Activated CD4-positive, CD25-positive, alpha-beta regulatory T cell treated with anti-CD3 and anti-CD28 coated beads, Interleukin-2, amount 50 U/mL, for 16 hours (primary cell): ENCODE data around the gene EARS2.
"Not testable (repeated sequence)": the region's sequence is repeated elsewhere in the genome, so short reads cannot be mapped to it uniquely, and the experiment has no call there.

ENCODE experiments used
- DNase-seq: peaks from one replicate; pipeline ENCODE4 v3.0.0-alpha.2; 2020; ENCODE audit warnings: low read depth, low spot score

EARS2 gene

GRCh38 chr16:23505671-23506605, 51.2 kb downstream of the EARS2 start:
- no peak for DNase-seq

DNA sequence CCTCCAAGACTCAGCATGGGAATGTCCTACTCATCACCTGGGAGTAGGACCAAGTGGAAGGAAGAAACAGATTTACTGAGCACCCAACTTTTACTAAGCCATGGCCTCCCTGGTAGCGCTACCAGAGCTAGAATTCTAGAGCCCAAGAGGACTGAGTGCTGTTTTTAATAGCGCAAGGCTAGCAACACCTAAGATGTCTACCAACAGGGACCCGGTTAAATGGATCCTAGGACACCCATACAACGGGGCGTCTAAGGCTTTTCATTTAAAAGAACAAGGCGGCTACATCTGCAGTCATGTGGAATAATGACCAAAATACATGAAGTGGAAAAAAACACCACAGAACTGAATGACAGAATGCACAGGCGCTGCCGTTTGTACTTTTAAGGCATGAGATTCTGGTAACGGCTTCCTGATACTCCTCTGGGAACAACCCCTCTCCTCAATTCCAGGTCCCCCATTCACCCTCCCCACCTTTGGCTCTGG, 51.9 kb downstream of the EARS2 start:
- no peak for DNase-seq

DNA sequence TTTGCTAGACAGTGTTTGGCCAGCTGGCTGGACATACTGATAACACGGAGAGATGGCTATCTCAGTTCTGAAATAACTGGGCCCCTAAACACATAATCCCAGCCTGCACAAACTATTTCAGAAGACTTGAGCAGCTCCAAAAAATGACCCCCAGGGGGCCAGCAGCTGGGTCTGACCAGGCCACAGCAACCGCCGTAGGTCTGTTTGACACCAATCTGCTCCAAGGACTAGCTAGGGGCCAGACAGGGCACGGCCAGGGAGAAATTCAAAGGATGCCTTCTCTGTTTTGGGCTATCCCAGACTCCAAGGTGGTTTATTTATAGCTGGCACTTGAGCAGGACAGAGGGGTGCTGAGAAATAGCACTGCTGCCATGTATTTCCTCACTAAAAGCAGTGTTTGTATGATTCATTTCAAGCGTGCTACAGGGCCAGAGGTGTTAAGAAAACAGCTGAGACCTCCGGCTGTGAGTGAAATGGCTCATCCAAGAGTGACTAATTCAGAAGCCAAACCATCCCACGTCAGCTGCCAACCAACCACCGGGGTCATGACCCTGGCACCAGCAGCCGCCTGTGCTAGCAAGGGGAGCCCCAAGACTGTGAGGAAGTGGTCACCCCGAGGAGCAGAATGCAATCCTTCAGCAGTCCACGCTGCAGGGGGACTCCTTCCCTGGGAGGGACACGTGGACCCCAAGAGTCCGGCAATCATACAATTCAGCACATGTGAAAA, 52.5 kb downstream of the EARS2 start:
- DNase-seq, result peak; percentile 37

GRCh38 chr16:23504076-23504452, 53.1 kb downstream of the EARS2 start:
- DNase-seq, result no peak

- no peak for DNase-seq
Measured at GRCh38 chr16:23502466-23502865, 54.7 kb downstream of the EARS2 start.

DNA sequence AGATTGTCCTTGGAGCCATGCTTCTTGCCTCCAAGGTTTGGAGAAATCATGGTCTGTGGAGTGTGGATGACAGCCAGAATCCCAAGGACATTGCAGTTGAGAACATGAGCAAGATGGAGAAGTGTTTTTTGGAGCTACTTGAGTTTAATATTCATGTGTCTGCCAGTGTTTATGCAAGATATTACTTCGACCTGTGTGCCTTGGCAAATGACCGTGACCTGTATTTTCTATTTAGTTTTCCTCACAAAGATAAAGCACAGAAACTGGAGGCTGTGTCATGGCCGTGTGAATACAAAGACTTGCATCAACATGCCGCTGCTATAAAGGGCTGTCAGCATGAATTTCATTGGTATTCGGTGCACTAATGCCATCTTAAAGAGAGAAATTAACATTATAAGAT, 55.9 kb downstream of the EARS2 start:
- no peak for DNase-seq

DNA sequence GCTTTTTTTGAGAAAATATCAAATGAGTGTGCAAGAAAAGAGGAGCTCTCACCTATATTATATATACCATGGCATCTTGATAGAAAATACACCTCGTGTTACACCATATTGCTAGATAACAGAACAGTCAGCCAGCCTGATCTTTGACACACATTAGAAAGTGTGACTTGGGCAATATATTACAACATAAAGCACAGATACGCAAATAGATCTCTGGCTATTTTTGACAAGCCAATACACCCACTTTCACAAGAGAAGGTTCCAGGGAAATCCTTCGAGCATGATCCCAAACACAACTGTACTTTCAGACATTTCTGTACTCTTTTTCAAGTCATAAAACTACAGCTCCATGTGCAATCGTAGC, 56.3 kb downstream of the EARS2 start:
- DNase-seq, result no peak

GRCh38 chr16:23500212-23500861, 56.8 kb downstream of the EARS2 start:
- DNase-seq, result no peak

- no peak for DNase-seq
Measured at GRCh38 chr16:23499801-23500200, 57.3 kb downstream of the EARS2 start.

GRCh38 chr16:23498863-23499262, 58.3 kb downstream of the EARS2 start:
- DNase-seq, result no peak

GRCh38 chr16:23497543-23497868, 59.6 kb downstream of the EARS2 start:
- DNase-seq, result no peak

DNA sequence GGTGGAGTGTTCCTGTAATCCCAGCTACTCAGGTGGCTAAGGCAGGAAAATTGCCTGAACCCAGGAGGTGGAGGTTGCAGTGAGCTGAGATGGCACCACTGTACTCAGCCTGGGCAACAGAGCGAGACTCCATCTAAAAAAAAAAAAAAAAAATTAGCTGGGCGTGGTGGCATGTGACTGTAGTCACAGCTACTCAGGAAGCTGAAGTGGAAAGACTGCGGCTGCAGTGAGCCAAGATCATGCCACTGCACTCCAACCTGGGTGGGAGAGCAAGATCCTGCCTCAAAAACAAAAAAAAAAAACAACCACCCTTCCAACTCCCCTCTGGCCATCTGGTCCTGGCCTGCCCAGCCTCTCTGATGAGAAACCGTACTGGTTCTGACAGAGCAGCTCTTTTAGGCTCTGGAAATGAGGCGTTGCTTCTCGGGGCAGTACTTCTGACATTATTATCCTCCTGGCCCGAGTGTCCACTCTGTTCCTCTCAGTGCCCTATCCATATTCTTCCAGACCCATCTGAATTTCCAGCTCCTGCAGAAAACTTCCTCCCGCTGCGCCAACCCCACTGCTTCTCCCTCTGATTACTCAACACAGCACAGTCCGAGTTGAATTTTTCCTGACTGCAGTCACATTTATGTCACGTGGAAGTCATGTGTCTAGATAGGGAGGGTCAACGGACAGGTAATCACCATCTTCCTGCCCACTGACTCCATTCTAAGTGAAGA, 60.2 kb downstream of the EARS2 start:
- DNase-seq, result no peak

DNA sequence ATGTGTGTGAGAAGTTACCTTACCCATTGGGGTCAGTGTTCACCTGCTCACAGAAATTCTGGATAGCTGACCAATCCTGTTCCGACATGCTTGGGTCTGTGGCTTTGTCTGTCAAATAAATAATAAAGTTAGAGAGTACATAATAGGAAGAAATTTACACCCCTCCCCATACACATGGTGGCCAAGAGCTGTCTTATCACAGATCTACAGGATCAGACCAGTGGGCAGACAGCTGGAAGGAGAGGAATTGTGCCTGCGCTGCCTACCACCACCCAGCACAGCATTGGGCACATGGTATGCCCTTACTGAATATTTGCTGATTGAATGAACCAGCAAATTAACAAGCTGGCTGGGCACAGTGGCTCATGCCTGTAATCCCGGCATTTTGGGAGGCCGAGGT, 61.5 kb downstream of the EARS2 start:
- DNase-seq, result no peak

GRCh38 chr16:23494188-23494587, 63.0 kb downstream of the EARS2 start:
- DNase-seq, result no peak

- no peak for DNase-seq
Measured at GRCh38 chr16:23491490-23492391, 65.4 kb downstream of the EARS2 start.

DNA sequence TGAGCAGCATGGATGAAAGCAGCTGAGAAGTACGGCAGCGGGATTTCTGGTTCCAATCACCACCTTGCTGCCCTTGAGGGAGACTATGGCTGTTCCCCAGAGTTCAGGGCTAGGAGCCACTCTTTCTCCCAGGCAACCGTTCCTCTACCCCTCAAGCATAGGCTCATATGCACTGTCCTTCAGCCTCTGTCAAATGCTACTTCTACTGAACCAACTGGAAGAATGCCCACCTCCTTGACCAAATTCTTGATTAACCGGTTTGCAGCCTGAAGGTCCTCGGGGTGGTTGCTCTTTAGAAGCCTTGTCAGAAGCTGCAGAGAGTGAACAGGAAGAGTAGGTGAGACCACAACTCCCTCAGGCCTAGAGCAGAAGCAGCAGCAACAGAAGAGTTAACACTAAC, 70.7 kb downstream of the EARS2 start:
- DNase-seq, result no peak

- DNase-seq, result no peak
Measured at GRCh38 chr16:23485841-23486240, 71.3 kb downstream of the EARS2 start.

- no peak for DNase-seq
Measured at GRCh38 chr16:23485257-23485614, 71.9 kb downstream of the EARS2 start.

- no peak for DNase-seq
Measured at GRCh38 chr16:23484510-23485256, 72.5 kb downstream of the EARS2 start.

- DNase-seq, result not testable (repeated sequence)
Measured at GRCh38 chr16:23483492-23483891, 73.7 kb downstream of the EARS2 start.
